K562 (cell line): ENCODE results near the gene STX3. TPM values are rescaled to one million over a fixed set of nuclear protein-coding genes. Genes with fewer than 3 reads are reported as not detected.

Source experiments
- CREM ChIP-seq: IDR thresholded peaks from 2 replicates; pipeline ENCODE4 v1.6.1; 2014; ENCODE audit warnings: antibody characterized with exemption, low read depth
- E2F6 ChIP-seq, 2 experiments: IDR thresholded peaks; 2 replicates each; pipeline ENCODE4 v1.6.1; 2011; ENCODE audit warnings: borderline replicate concordance in 1 of 2, control low read depth in 1 of 2, low read depth in 1 of 2, low read length in 1 of 2, mild to moderate bottlenecking in 1 of 2, mixed read lengths in 1 of 2, moderate library complexity in 1 of 2; ENCODE audit not compliant: insufficient read depth in 1 of 2, insufficient read length in 1 of 2, poor library complexity in 1 of 2, severe bottlenecking in 1 of 2; ENCODE audit errors: extremely low read depth in 1 of 2
- GABPB1 ChIP-seq: sonication (generic); formaldehyde crosslinking; IDR thresholded peaks from 2 replicates; pipeline ENCODE4 v1.8.0; 2022; ENCODE audit warnings: mild to moderate bottlenecking, missing genetic modification reagents
- MYC ChIP-seq, 2 experiments: fragments of 250-450 bp in 1 of 2; sonication (Bioruptor Pico) in 1 of 2; IDR thresholded peaks; 2 replicates each; pipeline versions ENCODE4 v1.5.1 to v1.6.1; 2012 to 2021; ENCODE audit warnings: low read depth in 2 of 2, borderline replicate concordance in 1 of 2, improper control_type of control experiment in 1 of 2, low read length in 1 of 2, mild to moderate bottlenecking in 1 of 2, moderate library complexity in 1 of 2
- SAFB ChIP-seq: fragments of 200-400 bp; formaldehyde crosslinking; IDR thresholded peaks from 2 replicates; pipeline ENCODE4 v1.6.1; 2017; ENCODE audit warnings: low read depth, low read length, borderline replicate concordance
- SIX5 ChIP-seq, 2 experiments: IDR thresholded peaks; 2 replicates each; pipeline ENCODE4 v1.6.1; 2011; ENCODE audit warnings: low read length in 2 of 2, borderline replicate concordance in 1 of 2, low read depth in 1 of 2, mild to moderate bottlenecking in 1 of 2, moderate library complexity in 1 of 2; ENCODE audit not compliant: insufficient read depth in 1 of 2
- SMARCA4 ChIP-seq: fragments of 450-650 bp; IDR thresholded peaks from 2 replicates; pipeline ENCODE4 v1.6.1; 2016
- SPI1 ChIP-seq: IDR thresholded peaks from 2 replicates; pipeline ENCODE4 v1.6.1; 2011; ENCODE audit warnings: low read depth, low read length, control low read depth, borderline replicate concordance
- STAT5A ChIP-seq: IDR thresholded peaks from 2 replicates; pipeline ENCODE4 v1.6.1; 2012; ENCODE audit warnings: low read length, inconsistent platforms, borderline replicate concordance
- WHSC1 ChIP-seq: IDR thresholded peaks from one replicate; pipeline ENCODE4 v1.6.1; 2012; ENCODE audit warnings: low read length, control low read depth, inconsistent platforms
- XRCC3 ChIP-seq: fragments of 450-650 bp; IDR thresholded peaks from 2 replicates; pipeline ENCODE4 v1.6.1; 2017; ENCODE audit warnings: mild to moderate bottlenecking, moderate library complexity
- ZBTB26 ChIP-seq: fragments of 450-650 bp; formaldehyde crosslinking; IDR thresholded peaks from 2 replicates; pipeline ENCODE4 v1.4.0; 2022; ENCODE audit warnings: missing genetic modification characterization
- ZBTB33 ChIP-seq: sonication (generic); formaldehyde crosslinking; IDR thresholded peaks from 2 replicates; pipeline ENCODE4 v1.8.1; 2023; ENCODE audit warnings: mild to moderate bottlenecking, missing genetic modification reagents
- ZNF277 ChIP-seq: fragments of 250-450 bp; sonication (Bioruptor Pico); IDR thresholded peaks from 2 replicates; pipeline ENCODE4 v1.8.0; 2022; ENCODE audit warnings: inconsistent platforms, mild to moderate bottlenecking, moderate library complexity, borderline replicate concordance
- ZNF280B ChIP-seq: fragments of 250-450 bp; sonication (Bioruptor Pico); IDR thresholded peaks from 2 replicates; pipeline ENCODE4 v1.5.1; 2021; ENCODE audit warnings: mild to moderate bottlenecking
- ZNF512 ChIP-seq: IDR thresholded peaks from 2 replicates; pipeline ENCODE4 v1.6.1; 2016; ENCODE audit warnings: missing genetic modification characterization, missing compliant biosample characterization
- polyA plus RNA-seq, 8 experiments: library from polyadenylated mRNA; depleted of rRNA in 4 of 8; stranded (reverse) in 5 of 8; unstranded in 3 of 8; fragments of >200 nt; fragmentation: Nextera tagmentation in 2 of 8; fragmentation: Illumina TruSeq in 1 of 8; extraction: Ambion mirVana in 2 of 8; extraction: Trizol in 1 of 8; gene quantifications; 2 replicates each; pipeline versions ENCODE4 v1.2.1 to v1.2.3, GENCODE V29; 2011 to 2014; ENCODE audit warnings: inconsistent platforms in 1 of 8, missing spikeins in 1 of 8
- total RNA-seq, 7 experiments: library from RNA; depleted of rRNA in 6 of 7; stranded (reverse); fragments of >200 nt in 6 of 7; fragmentation: Illumina TruSeq in 2 of 7; extraction: Trizol in 2 of 7; gene quantifications; 2 replicates each; pipeline versions ENCODE4 v1.2.1 to v1.2.3, GENCODE V29; 2011 to 2021; ENCODE audit warnings: low replicate concordance in 1 of 7

The STX3 gene
- total and polyA plus RNA-seq, 9 of the 15 experiments (the other 6 are each of a cell fraction or from before 2014, with no cell fraction given) = 12.0 to 91.6 (median 48.7) TPM

GRCh38 chr11:59753650-59754493, 1.3 kb upstream of the STX3 start (continued):
- TF ChIP-seq ZNF512 (no peak), SPI1 (peak; percentile 26; the same call in 1 of the 2 replicates), CREM (peak; percentile 38; the same call in 1 of the 2 replicates), XRCC3 (no peak), ZBTB26 (CRISPR knock-in tag) (no peak), SMARCA4 (peak; percentile 11; the same call in 1 of the 2 replicates), WHSC1 (no peak), ZBTB33 (CRISPR knock-in tag) (peak; percentile 43; the same call in 1 of the 2 replicates), E2F6 (IDR thresholded peaks at IDR 0.05; ENCODE audit: borderline replicate concordance in 1 of 2, extremely low read depth in 1 of 2, insufficient read depth in 1 of 2, insufficient read length in 1 of 2, low read depth in 1 of 2, low read length in 1 of 2, poor library complexity in 1 of 2, severe bottlenecking in 1 of 2) (peak in 1 of 2 experiments; percentile 58), STAT5A (peak; percentile 30; the same call in 1 of the 2 replicates), MYC (IDR thresholded peaks at IDR 0.05; ENCODE audit: low read depth, low read length) (peak; percentile 20; the same call in 1 of the 2 replicates), MYC (CRISPR knock-in tag; IDR thresholded peaks at IDR 0.05; ENCODE audit: borderline replicate concordance, low read depth) (0 out of 2 replicates have a peak, but pooled peaks have one; percentile 12), GABPB1 (CRISPR knock-in tag) (peak; percentile 3; the same call in 1 of the 2 replicates), SIX5 (IDR thresholded peaks at IDR 0.05; ENCODE audit: borderline replicate concordance in 1 of 2, insufficient read depth in 1 of 2, low read depth in 1 of 2, low read length in 2 of 2) (no peak), ZNF280B (CRISPR knock-in tag) (no peak), ZNF277 (no peak), SAFB (no peak)
